WI38 (cell line): ENCODE data around the gene OAS2.

Experiments used
- H3K4me3 ChIP-seq: 2 replicates; pipeline ENCODE4 v1.5.1; 2011; ENCODE audit warnings: low read depth, mild to moderate bottlenecking, control low read depth, low read length
- TF ChIP-seq, protein P1 (sequence below): IDR thresholded peaks from 2 replicates; pipeline ENCODE4 v1.5.1; 2012; ENCODE audit warnings: low read depth, mild to moderate bottlenecking, control low read depth, low read length

The OAS2 gene

DNA sequence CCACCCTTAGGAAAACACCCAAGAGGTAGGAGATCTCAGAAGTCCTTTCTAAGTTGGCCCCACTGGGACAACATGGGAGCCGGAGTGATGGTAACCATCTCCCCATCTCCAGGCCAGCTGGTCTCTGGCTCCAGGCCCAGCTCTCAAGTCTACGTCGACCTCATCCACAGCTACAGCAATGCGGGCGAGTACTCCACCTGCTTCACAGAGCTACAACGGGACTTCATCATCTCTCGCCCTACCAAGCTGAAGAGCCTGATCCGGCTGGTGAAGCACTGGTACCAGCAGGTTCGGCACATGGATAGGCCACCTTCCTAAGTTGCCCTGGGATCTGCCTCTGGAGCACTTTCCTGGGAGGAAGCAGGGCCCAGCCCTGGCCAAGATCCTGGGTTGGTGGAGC, 11.0 kb upstream of the OAS2 start:
- no peak overlapping the region for H3K4me3 ChIP-seq
- TF ChIP-seq, protein P1, sequence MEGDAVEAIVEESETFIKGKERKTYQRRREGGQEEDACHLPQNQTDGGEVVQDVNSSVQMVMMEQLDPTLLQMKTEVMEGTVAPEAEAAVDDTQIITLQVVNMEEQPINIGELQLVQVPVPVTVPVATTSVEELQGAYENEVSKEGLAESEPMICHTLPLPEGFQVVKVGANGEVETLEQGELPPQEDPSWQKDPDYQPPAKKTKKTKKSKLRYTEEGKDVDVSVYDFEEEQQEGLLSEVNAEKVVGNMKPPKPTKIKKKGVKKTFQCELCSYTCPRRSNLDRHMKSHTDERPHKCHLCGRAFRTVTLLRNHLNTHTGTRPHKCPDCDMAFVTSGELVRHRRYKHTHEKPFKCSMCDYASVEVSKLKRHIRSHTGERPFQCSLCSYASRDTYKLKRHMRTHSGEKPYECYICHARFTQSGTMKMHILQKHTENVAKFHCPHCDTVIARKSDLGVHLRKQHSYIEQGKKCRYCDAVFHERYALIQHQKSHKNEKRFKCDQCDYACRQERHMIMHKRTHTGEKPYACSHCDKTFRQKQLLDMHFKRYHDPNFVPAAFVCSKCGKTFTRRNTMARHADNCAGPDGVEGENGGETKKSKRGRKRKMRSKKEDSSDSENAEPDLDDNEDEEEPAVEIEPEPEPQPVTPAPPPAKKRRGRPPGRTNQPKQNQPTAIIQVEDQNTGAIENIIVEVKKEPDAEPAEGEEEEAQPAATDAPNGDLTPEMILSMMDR, result no peak

DNA sequence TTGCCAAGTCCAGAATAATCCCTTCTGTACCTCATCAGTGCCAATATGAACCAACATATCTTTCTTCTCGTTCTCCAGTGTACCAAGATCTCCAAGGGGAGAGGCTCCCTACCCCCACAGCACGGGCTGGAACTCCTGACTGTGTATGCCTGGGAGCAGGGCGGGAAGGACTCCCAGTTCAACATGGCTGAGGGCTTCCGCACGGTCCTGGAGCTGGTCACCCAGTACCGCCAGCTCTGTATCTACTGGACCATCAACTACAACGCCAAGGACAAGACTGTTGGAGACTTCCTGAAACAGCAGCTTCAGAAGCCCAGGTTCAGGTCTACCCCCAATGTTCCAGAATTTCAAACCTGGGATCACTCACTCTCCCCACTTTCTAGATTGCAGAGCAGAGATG, 10.5 kb upstream of the OAS2 start:
- H3K4me3 ChIP-seq, result no peak overlapping the region
- TF ChIP-seq, protein P1, result no peak

DNA sequence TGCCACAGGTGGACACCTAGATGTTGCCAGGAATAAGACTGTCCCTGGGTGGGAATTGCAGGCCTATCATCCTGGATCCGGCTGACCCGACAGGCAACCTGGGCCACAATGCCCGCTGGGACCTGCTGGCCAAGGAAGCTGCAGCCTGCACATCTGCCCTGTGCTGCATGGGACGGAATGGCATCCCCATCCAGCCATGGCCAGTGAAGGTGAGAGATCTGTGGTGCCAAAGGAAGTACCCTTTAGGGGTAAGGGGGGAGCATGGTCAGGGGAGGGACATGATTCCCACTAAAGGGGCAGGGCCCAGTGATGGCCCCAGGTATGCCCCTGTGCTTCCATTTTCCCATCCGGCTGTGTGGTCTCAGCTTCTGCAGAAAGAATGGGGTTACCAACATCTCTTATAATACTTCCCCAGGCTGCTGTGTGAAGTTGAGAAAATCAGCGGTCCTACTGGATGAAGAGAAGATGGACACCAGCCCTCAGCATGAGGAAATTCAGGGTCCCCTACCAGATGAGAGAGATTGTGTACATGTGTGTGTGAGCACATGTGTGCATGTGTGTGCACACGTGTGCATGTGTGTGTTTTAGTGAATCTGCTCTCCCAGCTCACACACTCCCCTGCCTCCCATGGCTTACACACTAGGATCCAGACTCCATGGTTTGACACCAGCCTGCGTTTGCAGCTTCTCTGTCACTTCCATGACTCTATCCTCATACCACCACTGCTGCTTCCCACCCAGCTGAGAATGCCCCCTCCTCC, 8.6 kb upstream of the OAS2 start:
- TF ChIP-seq, protein P1, result no peak
- no peak overlapping the region for H3K4me3 ChIP-seq

DNA sequence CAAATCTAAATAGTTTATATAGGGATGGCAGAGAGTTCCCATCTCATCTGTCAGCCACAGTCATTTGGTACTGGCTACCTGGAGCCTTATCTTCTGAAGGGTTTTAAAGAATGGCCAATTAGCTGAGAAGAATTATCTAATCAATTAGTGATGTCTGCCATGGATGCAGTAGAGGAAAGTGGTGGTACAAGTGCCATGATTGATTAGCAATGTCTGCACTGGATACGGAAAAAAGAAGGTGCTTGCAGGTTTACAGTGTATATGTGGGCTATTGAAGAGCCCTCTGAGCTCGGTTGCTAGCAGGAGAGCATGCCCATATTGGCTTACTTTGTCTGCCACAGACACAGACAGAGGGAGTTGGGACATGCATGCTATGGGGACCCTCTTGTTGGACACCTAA, 7.9 kb upstream of the OAS2 start:
- no peak overlapping the region for H3K4me3 ChIP-seq
- TF ChIP-seq, protein P1, result no peak

DNA sequence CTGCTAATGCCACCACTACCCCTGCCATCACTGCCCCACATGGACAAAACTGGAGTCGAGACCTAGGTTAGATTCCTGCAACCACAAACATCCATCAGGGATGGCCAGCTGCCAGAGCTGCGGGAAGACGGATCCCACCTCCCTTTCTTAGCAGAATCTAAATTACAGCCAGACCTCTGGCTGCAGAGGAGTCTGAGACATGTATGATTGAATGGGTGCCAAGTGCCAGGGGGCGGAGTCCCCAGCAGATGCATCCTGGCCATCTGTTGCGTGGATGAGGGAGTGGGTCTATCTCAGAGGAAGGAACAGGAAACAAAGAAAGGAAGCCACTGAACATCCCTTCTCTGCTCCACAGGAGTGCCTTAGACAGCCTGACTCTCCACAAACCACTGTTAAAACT, 7.1 kb upstream of the OAS2 start:
- H3K4me3 ChIP-seq, result no peak overlapping the region
- TF ChIP-seq, protein P1, result no peak

DNA sequence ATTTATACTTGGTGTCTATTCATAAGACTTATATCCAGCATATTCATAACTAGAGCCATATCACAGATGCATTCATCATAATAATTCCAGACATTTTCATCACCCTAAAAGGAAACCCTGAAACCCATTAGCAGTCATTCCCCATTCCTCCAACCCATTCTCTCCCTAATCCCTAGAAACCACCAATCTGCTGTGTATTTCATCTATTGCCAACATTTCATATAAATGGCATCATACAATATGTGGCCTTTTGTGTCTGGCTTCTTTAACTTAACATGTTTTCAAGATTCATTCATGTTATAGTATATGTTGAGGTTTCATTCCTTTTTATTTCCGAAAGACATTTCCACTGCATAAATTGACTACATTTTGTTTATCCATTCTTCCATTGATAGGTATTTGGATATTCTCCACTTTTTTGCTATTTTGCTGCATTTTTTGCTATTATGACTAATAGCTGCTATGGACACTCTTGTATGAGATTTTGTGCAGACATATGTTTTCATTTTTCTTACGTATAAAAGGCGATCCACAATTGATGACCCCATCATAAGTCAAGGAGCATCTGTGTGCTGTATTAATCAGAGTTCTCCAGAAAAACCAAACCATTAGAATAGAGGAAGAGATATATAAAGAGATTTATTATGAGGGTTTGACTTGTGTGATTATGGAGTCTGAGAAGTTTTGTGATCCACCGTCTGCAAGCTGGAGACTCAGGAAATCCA, 5.1 kb upstream of the OAS2 start:
- TF ChIP-seq, protein P1, result no peak
- no peak overlapping the region for H3K4me3 ChIP-seq

DNA sequence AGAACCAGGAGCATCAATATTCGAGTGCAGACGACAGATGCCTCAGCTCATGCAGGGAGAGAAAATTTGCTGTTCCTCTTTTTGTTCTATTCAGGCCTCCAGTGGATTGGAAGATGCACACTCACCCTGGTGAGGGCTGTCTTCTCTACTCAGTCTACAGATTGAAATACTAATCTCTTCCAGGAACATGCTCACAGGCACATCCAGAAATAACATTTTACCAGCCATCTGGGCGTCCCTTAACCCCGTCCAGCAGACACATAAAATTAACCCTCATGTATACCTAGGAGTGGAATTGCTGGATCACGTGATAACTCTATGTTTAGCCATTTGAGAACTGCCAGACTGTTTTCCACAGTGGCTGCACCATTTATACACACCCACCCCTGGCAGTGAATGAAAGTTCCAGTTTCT, 4.5 kb upstream of the OAS2 start:
- H3K4me3 ChIP-seq, result no peak overlapping the region
- TF ChIP-seq, protein P1, result no peak
